Activated CD8-positive, alpha-beta memory T cell treated with anti-CD3 and anti-CD28 coated beads, Interleukin-2, amount 50 U/mL, for 1 hour (primary cell): ENCODE measurements around the gene PEX16.

Source experiments
- DNase-seq: peaks from one replicate; pipeline ENCODE4 v3.0.0-alpha.2; 2020; ENCODE audit errors: extremely low read depth

The PEX16 gene

DNA sequence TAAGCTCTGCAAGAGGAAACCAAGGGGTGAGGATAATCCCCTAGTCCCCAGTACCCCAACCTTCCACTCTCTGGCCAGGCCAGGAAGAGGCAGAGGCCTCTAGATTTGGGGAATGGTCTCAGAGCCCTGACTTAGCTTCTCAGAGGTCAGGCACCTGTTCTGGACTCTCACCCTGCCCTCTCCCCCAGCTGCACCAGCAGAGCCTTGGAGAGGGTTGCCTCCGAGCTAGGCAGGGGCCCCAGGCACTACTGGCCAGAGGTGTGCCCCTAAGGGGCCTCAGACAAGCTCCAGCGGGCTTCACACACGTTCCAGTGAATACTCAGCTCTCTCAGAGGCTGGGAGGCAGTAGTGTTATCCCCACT is 18.6 kb downstream of the PEX16 start:
- no peak for DNase-seq

DNA sequence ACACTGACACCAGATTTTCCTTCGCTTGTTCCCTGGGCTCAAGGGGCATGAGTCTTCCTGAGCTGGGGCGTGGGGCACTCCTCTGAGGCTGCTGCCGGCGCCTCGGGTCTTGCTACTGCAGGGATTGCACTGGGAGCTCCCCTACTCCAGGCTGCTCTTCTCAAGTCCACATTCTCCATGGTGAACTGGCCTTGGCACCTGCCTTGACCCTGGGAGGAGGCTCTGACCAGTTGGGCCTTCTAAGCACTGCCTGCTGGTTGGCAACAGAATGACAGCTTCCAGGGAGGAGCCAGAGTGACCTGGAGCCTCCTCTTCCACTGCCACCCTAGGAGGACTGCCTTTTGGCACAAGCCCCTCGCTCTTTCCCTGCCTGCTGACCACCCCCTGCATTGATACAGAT is 20.1 kb downstream of the PEX16 start:
- DNase-seq: no peak

DNA sequence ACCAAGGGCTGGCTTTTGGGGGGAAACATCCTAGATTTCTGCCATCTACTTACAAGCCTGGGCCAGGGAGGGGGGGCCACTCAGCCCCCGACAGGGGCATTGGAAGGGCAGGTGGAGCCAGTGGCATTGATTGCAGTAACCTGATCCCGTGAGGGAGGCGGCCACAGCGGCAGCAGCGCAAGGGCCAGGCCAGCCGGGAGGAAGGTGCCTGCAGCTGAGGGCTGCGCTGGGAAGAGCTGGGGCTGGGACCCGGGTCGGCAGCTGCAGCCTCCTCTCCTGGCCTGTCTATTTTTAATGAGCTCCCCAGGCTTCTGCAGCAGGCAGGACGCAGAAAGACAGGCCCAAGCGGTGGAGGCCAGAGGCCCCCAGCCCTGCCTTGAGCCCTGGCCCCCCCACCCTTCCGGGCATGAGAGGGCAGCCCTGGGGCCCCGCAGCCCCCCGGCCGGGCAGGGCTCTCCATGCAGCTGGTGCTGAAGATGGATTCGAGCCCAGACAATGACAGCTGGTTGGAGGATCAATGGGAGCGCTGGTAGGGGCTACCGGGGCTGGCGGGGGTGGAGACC is 21.2 kb downstream of the PEX16 start:
- DNase-seq: no peak

DNA sequence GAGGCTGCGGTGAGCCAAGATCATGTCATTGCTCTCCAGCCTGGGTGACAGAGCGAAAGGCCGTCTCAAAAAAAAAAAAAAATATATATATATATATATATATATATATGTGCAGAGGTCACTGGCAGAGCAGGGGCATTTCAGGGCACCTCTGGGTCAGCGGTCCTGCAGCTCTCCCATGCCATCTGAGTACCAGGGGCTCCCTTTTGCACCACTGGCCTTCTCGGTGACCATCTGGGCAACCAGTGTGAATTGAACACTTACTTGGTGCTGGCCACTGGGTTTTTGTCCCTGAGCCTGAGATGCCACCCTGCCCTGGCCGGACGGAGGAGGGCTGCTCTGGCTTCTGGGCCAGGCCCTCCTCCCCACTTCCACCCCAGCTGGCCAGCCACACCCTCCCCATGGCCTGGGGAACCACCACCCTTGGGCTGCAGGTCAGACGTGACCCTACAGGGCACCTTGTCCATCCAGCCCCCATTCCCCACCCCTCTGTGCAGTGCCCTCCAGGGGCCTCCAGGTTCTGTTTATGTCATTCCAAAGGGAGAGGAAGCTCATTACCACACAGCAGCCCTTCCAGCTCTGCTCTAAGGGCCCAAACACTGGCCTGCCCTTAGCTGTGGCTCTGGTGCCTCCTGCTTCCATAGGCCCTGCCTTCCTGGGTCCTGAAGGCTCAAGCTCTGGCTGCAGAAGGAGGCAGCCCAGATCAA is 22.0 kb downstream of the PEX16 start:
- DNase-seq: no peak

DNA sequence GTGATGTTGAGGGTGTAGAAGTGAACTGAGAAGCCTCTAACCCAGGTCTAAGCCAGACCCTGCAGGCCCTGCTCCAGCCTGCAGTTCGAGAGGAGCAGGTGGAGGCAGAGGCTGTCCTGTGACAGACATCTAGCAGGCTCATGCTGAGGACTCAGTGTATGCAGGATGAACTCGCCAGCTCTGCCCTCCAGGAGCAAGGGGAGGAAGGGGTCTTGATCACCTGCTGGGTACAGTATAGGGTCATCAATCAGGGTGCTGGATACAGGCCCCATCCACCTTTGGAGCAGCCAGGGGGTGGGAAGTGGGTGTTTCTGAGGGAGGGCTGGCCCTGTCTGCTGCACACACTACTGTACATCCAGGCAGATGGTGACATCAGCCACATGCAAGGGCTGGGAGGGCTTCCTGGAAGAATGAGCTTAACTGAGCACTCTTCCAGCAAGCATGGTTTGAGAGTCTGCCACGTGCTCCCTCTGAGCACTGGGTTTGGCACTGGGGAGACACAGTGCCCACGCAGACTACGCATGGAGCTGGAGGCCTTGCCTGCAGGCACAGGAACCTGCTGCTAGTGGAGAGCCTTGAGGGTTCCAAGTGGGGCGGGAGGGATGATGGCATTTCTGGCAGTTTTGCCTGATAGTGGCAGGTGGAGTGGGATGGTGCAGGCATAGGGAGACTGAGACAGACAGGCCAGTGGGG is 23.0 kb downstream of the PEX16 start:
- no peak for DNase-seq

DNA sequence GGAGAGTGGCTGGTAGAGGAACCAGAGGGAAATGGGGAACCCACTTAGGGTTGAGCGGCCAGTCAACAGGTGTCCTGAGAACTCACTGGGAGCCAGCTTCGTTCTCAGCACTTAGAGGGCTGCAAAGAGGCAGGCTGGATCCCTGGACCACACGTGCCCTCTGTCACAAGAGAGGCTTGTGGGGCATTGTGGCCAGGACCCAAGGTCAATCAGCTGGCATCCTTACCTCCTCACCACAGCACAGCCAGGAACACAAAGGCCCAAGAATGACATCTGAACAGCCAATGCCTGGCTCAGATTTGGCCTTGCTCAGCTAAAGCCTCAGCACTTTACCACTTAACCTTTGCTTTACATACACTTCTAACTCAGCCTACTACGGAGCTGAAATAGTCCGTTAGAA is 24.8 kb downstream of the PEX16 start:
- DNase-seq: no peak

DNA sequence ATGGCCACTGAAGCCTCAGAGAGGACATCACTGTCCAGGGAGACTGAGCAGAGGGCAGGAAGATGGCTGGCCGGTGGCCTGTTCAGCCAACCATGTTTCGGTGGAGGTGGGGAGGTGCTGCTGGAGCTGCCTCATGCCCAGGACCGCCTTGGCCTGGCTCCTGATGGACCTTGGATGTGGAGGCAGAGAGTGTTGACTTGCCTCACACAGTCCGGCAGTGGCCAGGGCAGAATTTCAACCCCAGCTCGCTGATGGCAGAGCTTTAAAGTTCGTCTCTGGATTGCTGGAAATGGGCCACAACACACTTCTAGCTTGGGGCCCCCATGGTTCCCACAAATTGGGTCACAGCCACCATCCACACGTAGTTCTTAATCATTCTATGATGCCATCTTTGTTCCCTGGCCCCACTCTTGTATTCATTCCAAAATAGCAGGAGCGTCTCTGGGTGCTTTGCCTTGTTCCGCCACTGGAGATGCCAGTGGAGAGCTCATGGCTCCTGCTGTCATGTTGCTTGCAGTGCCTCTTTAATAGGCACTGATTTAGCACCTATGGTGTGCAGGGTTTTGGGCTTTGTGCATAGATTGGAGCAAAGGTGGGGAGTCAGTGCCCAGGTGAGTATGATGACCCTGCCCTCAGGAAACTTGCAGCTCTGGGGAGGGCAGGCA is 26.7 kb downstream of the PEX16 start:
- DNase-seq: no peak

- DNase-seq: no peak
Measured at GRCh38 chr11:45889966-45890365, 27.7 kb downstream of the PEX16 start.

DNA sequence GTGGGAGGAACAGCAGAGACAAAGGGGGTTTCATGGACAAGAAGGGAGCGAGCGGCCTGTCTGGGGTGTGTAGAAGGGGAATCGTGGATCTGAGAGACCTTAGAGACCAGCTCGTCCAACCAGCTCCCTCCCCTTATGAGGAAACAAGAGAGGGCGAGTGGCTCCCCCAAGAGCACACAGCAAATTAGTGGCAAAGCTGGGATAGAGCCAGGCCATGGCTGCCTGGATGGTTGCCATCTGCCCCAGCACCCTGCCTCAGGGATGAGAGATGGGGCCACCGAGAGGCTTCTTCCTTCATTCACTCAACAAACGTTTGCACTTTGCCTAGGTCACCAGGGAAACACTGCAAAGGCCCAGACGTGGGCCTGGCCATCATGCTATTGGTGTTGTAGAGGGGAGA is 28.1 kb downstream of the PEX16 start:
- no peak for DNase-seq

- no peak for DNase-seq
Measured at GRCh38 chr11:45887587-45887986, 30.1 kb downstream of the PEX16 start.

DNA sequence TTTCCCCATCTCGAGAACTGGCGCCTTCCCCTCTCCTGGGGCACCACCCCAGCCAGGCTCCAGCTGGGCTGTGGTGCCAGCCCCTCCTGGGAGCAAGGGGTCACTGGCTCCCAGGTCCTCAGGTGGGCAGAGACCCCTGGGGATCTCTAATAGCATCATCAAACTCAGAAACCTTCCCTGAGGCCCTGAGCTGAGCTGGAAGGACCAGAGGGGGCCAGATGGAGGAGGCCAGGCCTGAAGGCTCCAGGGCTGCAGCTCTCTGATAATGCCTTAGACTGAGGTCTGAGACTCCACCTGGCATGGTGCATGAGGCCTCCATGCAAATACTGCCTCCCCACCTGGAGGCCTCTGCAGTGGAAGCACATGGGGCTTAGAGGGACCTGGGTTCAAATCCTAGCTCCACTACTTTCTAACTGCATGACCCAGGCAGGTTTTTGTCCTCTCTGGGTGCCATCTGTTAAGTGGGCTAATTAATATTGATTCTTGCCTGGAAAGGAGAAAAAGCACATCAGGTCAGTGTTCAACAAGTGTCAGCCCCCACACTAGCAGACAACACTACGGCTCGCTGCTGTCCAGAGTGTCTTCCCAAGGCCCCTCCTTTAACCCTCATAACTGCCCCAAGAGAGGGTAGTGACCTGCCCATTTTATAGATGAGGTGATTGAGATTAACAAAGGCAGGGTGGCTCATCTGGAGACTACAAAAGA is 30.7 kb downstream of the PEX16 start:
- no peak for DNase-seq

- DNase-seq: no peak
Measured at GRCh38 chr11:45885921-45886721, 31.6 kb downstream of the PEX16 start.

GRCh38 chr11:45885274-45885920 is 32.3 kb downstream of the PEX16 start, which contains the start of gene MAPK8IP1:
MAPK8IP1 (plus strand) TSS chr11:45885651; CDS start chr11:45885821, 170 bp downstream.
- DNase-seq: no peak

GRCh38 chr11:45884596-45885185 is 33.0 kb downstream of the PEX16 start:
- DNase-seq: no peak

- no peak for DNase-seq
Measured at GRCh38 chr11:45881708-45882368, 35.8 kb downstream of the PEX16 start.

DNA sequence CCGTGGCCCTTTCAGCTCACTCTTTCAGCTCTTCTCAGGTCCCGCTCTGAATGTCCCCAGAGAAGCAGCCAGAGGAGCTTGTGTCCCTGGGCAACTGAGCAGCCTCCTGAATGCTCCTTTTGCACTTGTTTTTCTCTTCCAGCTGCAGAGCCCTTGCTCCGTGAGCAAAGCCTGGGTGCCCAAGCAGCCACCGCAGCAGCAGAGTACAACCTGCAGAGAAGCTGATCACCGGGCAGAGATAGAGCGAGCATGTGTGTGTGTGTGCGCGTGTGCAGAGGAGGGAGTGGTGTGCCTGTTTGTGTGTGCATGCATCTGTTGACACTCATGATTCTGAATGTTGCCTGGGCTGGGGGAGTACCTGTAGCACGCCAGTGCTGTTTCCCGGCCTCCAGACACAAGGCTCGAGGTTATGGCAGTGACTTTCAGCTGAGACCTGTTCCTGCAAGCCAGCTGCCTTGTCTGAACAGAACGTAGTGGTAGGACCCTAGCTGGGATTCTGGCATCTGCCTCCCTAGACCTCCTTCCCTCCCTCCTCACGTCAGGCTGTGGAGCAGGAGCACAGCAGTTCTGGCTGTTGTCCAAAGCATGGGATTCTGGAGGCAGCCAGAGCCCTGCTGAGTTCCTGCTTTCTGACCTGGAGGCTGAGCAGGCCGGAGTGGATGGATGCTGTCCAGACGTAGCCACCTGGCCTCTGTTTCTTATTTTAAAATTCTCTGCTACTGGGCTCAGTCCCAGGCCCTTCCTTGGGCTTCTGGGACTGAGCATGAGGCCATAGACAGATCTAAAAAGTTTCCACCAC is 36.7 kb downstream of the PEX16 start:
- no peak for DNase-seq

GRCh38 chr11:45879803-45880686 is 37.6 kb downstream of the PEX16 start:
- DNase-seq: no peak

DNA sequence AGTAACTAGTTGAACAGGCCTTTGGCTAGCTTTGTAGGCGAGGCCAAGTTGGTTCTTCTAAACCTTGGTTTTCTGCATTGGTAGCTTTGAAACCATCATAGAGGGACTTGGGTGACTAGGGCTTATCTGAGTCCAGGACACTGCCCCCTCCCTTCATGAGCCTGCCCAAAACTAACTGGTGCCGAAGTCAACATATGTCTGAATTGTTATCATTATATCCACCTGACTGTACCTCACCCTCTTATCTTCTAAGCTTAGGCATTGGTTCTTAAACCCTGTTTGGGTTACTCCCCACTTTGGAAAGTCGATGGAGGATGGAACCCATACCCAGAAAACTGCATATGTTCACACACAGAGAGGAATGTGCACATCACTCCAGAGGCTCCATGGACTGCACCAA is 39.8 kb downstream of the PEX16 start:
- DNase-seq: no peak
